ENCODE results near the gene BRIP1. TPM values are rescaled to one million over a fixed set of nuclear protein-coding genes. Genes with fewer than 3 reads are reported as not detected.

Gene BRIP1
- total RNA-seq, 1 experiment from 2014 or later, result 13.8 TPM

- ChIA-PET POLR2A (interaction anchor here (0.6 kb wide), 1 partner anchor 37 kb away, joined by 4 read pairs; no protein-coding TSS in a partner anchor), CTCF (no interaction called here)
- no peak for DNase-seq (ENCODE audit: low spot score)
- Mint-ChIP-seq H3K4me1 (no peaks in the 10 kb centered on the region), H3K27ac (no peak overlapping the region), H3K36me3 (peaks cover 47% of the 10 kb centered on the region), H3K4me3 (no peak overlapping the region), H3K27me3 (ENCODE audit: low read depth) (no peaks in the 10 kb centered on the region), H3K9me3 (no peaks in the 10 kb centered on the region)
- TF ChIP-seq KAT7 (CRISPR knock-in tag; IDR thresholded peaks at IDR 0.05; ENCODE audit: borderline replicate concordance) (no peak), ATF1 (CRISPR knock-in tag; IDR thresholded peaks at IDR 0.05) (no peak), ZNF263 (CRISPR knock-in tag; IDR thresholded peaks at IDR 0.05; ENCODE audit: low read depth) (no peak), ARID4B (CRISPR knock-in tag; IDR thresholded peaks at IDR 0.05; ENCODE audit: borderline replicate concordance) (no peak)
- no peak for ATAC-seq
Measured at GRCh38 chr17:61904094-61904710, 40.9 kb upstream of the BRIP1 start.

GRCh38 chr17:61903251-61903650, 39.9 kb upstream of the BRIP1 start:
- ATAC-seq, result no peak
- peaks cover 55% of the 10 kb centered on the region for H3K36me3 Mint-ChIP-seq
- H3K4me3 Mint-ChIP-seq, result no peak overlapping the region
- no peaks in the 10 kb centered on the region for H3K9me3 Mint-ChIP-seq
- no peaks in the 10 kb centered on the region for H3K4me1 Mint-ChIP-seq
- H3K27me3 Mint-ChIP-seq (ENCODE audit: low read depth), result no peaks in the 10 kb centered on the region
- H3K27ac Mint-ChIP-seq, result no peak overlapping the region
- TF ChIP-seq HMGXB4 (CRISPR knock-in tag; IDR thresholded peaks at IDR 0.05), result no peak
- no peak for TF ChIP-seq TEAD4 (CRISPR knock-in tag; IDR thresholded peaks at IDR 0.05)
- no peak for TF ChIP-seq PREB (CRISPR knock-in tag; IDR thresholded peaks at IDR 0.05; ENCODE audit: borderline replicate concordance)
- no peak for TF ChIP-seq ZNF396 (CRISPR knock-in tag; IDR thresholded peaks at IDR 0.05; ENCODE audit: borderline replicate concordance)
- no peak for DNase-seq (ENCODE audit: low spot score)
- ChIA-PET CTCF (no interaction called here), POLR2A (interaction anchor here (0.7 kb wide), 1 partner anchor 41 kb away, joined by 3 read pairs; no protein-coding TSS in a partner anchor)

- H3K4me3 Mint-ChIP-seq, result no peak overlapping the region
- DNase-seq (ENCODE audit: low spot score), result no peak
- POLR2A ChIA-PET, result no interaction called here
- H3K9me3 Mint-ChIP-seq, result no peaks in the 10 kb centered on the region
- peaks cover 41% of the 10 kb centered on the region for H3K36me3 Mint-ChIP-seq
- peak; percentile 41; the same call in 1 of the 2 replicates for ATAC-seq
- no peaks in the 10 kb centered on the region for H3K27me3 Mint-ChIP-seq (ENCODE audit: low read depth)
- peak overlapping the region; percentile 68; the same call in 1 of the 2 replicates for H3K27ac Mint-ChIP-seq
- CTCF ChIA-PET, result interaction anchor here (1.0 to 3.4 kb wide), 2 partner anchors 168 to 212 kb away, joined by 3 to 11 read pairs; no protein-coding TSS in a partner anchor
- TF ChIP-seq ZNF138 (CRISPR knock-in tag; conservative IDR thresholded peaks at IDR 0.05) (no peak), ZMAT4 (CRISPR knock-in tag; IDR thresholded peaks at IDR 0.05) (no peak), NFATC4 (CRISPR knock-in tag; IDR thresholded peaks at IDR 0.05) (no peak), GTF2I (CRISPR knock-in tag; conservative IDR thresholded peaks at IDR 0.05) (no peak), ATF2 (CRISPR knock-in tag; IDR thresholded peaks at IDR 0.05; ENCODE audit: borderline replicate concordance, low read depth) (no peak), PRRX2 (CRISPR knock-in tag; IDR thresholded peaks at IDR 0.05) (no peak), CBFB (CRISPR knock-in tag; IDR thresholded peaks at IDR 0.05; ENCODE audit: low read depth) (no peak), IRF2 (CRISPR knock-in tag; IDR thresholded peaks at IDR 0.05; ENCODE audit: borderline replicate concordance, low read depth) (no peak)
- 0 out of 2 replicates have a peak, but pooled peaks cover 4% of the 10 kb centered on the region for H3K4me1 Mint-ChIP-seq
Measured at GRCh38 chr17:61897548-61898180, 34.3 kb upstream of the BRIP1 start.
